GM19397 (cell line): ENCODE results near the gene PSG5.
"Not testable (repeated sequence)": the region's sequence is repeated elsewhere in the genome, so short reads cannot be mapped to it uniquely, and the experiment has no call there.

Experiments used
- ATAC-seq: cut with Tn5 transposase; IDR thresholded peaks from one replicate; pipeline ENCODE4 v1.9.1; 2021; ENCODE audit warnings: mild to moderate bottlenecking, moderate library complexity; ENCODE audit not compliant: unreplicated experiment

The PSG5 gene

GRCh38 chr19:43188092-43188491, 1.8 kb upstream of the PSG5 start:
- not testable (repeated sequence) for ATAC-seq

DNA sequence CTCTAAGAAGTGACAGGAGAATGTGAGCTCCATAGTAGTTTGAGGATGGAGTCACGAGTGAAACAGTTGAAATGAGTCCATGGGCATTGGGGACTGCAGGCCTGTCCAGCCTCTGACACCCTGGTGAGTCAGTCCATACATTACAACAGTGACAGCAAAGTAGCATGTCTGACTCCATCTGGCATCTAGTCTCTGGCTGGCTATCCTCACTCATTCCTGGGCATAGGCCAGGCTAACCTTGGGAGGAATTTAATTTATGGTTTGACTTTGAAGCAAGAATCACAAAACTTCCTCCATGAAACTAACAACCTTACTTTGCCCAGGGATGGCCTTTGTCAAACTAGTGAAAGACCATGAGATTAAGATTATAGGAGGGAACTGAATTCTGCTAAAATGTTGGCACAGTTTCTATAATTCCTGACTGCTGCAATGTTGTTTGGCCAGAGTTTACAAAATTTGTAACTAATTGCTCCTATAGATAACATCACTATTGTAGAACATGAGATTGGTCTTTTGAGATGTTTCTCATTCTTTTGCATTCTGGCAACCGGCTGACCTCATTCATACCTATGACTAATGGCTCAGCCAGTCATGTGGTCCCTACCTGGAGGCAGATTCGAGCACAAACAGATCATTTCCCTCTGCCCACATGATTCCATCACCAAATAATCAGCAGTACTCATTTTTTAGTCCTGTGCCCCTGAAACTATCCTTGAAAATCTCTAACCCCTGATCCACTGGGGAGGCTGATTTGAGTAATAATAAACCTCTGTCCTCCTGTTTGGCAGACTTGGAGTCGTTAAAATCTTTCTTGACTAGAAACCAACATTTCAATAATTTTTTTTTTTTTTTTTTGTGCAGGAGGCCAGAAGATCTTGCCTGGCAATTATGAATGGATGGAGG, 4.2 kb downstream of the PSG5 start:
- not testable (repeated sequence) for ATAC-seq

DNA sequence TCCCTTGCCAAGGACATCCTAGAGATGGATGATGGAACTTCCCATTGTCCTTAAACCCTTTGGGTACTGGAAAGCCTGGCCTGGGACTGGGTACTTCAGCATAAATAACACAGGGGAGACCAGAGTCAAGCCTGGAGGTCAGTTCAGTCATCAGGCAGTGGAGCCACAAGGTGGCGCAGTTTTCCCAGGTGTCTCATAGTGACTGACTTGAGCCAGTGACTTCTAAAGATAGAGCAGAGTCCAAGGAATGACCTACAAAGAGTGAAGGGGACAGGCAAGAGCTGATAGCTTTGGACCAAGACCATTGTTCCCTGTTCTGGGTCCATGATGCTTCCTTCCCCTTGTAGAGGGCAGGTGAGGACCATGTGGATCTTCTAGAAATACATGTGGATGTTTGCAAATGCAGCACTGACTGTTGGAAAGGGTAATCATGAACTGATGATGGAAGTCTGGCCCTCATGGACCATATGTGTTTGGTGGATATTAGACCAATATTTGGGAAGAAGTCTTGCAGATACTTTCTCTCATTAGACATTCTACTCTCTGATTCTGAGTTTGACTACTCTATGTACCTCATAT, 6.7 kb downstream of the PSG5 start:
- not testable (repeated sequence) for ATAC-seq

- not testable (repeated sequence) for ATAC-seq
Measured at GRCh38 chr19:43178577-43178976, 7.8 kb downstream of the PSG5 start.

GRCh38 chr19:43165906-43166305, 20.4 kb downstream of the PSG5 start:
- not testable (repeated sequence) for ATAC-seq

DNA sequence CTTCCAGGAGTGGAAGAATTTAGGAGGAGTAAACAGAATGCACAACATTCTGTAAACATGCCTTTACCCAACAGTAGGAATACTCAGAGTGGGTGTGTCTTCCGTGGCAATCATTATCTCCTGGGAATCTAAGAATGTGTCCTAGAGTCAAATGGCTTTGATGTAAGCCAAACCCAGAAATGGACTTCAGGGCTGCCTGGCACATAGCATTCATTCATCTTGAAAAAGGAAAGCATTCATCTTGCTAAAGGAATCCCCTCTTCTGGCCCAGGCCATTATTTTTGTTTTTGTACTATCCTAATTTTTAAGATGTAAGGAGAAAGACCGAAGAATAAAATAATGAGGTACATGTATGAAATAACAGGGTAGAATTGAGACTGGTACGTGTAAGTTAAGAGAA, 23.2 kb downstream of the PSG5 start:
- not testable (repeated sequence) for ATAC-seq

GRCh38 chr19:43162261-43162660, 24.1 kb downstream of the PSG5 start:
- ATAC-seq: not testable (repeated sequence)

- ATAC-seq: no peak
Measured at GRCh38 chr19:43152214-43152613, 34.1 kb downstream of the PSG5 start.

DNA sequence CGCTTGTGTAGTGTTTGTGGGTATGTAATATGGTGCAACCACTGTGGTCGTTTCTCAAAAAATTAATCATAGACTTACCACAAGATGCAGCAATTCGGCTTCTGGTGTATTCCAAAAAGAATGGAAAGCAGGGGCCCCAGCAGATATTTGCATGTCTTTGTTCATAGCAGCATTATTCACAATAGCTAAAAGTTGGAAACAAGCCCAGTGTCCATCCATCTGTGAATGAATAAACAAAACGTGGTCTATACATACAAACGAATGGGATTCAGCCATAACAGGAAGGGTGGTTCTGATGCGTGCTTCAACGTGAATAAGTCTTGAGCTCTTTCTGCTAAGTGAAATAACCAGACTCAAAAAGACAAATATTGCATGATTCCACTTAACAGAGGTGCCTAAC, 36.5 kb downstream of the PSG5 start:
- ATAC-seq: not testable (repeated sequence)

GRCh38 chr19:43148233-43148632, 38.1 kb downstream of the PSG5 start:
- ATAC-seq: no peak

GRCh38 chr19:43141763-43142162, 44.6 kb downstream of the PSG5 start:
- not testable (repeated sequence) for ATAC-seq

- ATAC-seq: no peak
Measured at GRCh38 chr19:43132696-43133095, 53.6 kb downstream of the PSG5 start.

DNA sequence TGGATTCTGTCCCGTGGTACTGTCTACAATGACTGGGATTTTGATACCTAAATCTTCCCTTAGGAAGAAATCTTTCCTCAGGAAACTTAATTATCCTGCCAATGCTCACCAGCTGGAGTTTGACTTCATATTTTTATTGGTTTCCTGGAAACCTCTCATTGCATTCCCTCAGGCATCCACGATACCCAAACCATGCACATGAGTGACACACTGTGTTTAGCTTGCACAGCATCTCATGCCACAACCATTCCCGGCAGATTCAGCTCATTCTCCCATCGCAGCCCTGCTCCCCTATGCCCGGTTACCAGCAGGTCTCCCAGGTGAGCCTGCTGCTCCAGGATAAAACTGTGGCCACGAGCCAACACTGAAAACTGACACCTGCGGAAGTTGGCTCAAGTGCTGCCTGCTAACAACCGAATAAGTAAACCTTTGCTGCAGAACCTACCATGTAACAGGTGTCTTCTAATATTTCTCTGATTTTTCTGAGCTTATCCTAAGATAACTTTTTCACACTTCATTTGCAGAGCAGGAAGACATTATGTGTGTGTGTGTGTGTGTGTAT, 55.0 kb downstream of the PSG5 start:
- ATAC-seq: not testable (repeated sequence)

- ATAC-seq: not testable (repeated sequence)
Measured at GRCh38 chr19:43129197-43129596, 57.1 kb downstream of the PSG5 start.

DNA sequence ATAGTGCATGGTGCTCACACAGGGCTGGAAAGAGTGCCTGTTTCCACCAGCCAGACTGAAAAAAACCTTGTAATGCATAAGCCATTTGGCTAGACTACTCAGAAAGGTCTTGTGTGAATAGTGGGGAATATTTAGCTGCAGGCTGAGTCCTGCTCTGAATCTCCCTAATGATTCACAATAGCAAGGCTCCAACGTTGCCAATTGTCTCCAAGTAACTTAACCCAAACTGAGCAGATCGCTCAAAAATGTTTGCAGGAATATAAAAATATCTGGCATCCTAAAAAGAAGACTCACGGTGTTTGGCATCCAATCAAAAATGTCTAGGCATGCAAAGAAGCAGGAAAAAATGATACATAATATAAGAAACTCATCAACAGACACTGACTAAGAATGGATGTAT, 59.0 kb downstream of the PSG5 start:
- ATAC-seq: not testable (repeated sequence)

GRCh38 chr19:43126720-43127119, 59.6 kb downstream of the PSG5 start:
- ATAC-seq: no peak

GRCh38 chr19:43124360-43124759, 62.0 kb downstream of the PSG5 start:
- no peak for ATAC-seq

DNA sequence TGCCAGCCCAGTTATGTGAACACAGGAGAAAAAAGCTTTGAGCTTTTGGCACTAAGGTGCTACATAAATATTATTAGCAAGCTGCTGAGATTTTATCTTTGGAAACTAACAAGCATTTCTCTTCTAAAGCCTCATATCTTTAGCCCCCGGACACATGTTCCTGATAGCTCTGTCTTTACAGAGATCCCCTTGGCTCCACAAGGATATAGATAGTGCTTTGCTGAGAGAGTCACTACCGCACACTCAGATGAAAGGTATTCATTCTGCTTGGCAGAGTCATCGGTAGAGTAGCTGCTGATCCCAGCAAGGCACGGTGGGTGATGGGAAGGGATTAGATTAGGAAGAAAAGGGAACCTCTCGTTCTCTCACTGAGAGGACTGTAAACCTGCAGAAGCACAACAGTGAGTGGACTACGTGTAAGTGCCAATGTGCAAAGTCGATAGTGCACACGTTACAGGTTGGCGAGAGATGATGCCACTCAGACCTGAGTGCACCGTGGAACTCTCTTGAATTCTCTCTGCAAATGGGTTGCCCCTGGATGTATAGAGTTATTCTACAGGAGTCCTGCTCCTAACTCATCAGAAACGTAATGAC, 65.8 kb downstream of the PSG5 start:
- ATAC-seq: not testable (repeated sequence)

- ATAC-seq: not testable (repeated sequence)
Measured at GRCh38 chr19:43119526-43119925, 66.8 kb downstream of the PSG5 start.
